G401 (cell line): Measurements from ENCODE around the gene SSMEM1. TPM values are rescaled to one million over a fixed set of nuclear protein-coding genes. Genes with fewer than 3 reads are reported as not detected.
"Not testable (repeated sequence)": the region's sequence is repeated elsewhere in the genome, so short reads cannot be mapped to it uniquely, and the experiment has no call there.

Experiments used
- DNase-seq: peaks from one replicate; pipeline ENCODE4 v3.0.0-alpha.2; 2015; ENCODE audit warnings: low spot score
- in situ Hi-C: cut with HindIII; loops from 2 replicates; pipeline ENCODE4 v1.10.0; 2016; ENCODE audit warnings: low sequenced_read_pairs, mixed read lengths
- total RNA-seq: library from RNA; depleted of rRNA; stranded (reverse); fragments of >200 nt; shearing (Covaris generic); gene quantifications from 2 replicates; pipeline ENCODE4 v1.2.3, GENCODE V29; 2014; rRNA removed

The SSMEM1 gene
- total RNA-seq, 1 experiment from 2014 or later, result not detected

DNA sequence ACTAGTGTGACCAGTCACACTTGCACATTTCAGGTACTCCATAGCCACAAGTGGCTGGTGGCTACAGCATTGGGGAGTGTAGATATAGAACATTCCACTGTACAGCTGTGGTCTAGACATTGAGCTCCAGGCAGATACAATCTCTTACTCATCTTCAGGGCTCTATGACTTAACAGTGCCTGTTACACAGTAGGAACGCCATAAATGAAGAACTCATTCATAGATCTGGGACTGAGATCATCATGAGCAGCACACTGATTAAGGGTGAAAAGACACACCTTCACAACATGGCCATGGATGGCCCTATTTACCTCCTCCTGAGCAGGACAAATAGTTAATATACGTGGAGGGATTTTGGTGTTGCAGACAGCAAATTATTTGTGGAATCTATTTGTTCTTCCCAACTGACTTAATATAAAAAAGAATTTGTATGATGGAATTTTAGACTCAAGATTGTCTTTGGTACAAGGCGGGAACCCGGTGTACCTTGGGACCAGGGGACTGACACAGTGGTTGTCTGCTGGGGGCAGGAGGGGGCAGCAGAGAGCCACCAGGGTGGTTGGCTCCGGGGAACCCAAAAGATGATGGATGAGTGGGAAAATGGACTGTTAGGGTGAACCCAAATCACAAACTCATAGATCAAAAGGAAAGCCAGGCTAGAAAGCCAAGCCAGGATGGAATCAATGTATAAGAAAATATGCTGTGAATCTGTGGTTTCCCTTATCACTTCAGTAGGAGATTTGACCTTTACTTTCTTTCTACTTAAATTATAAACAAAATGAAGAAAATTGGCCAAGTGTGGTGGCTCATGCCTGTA lies 34.7 kb downstream of the SSMEM1 start:
- in situ Hi-C loops, result no loop called here
- peak; percentile 3 for DNase-seq

DNA sequence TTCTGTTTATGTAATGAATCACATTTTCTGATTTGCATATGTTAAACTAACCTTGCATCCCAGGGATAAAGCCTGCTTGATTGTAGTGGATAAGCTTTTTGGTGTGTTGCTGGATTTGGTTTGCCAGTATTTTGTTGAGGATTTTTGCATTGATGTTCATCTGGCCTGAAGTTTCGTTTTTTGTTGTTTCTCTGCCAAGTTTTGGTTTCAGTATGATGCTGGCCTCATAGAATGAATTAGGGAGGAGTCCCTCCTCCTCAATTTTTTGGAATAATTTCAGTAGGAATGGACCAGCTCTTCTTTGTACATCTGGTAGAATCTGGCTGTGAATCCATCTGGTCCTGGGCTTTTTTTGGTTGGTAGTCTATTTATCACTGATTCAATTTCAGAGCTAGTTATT lies 35.8 kb downstream of the SSMEM1 start:
- in situ Hi-C loops, DNase-seq: not testable (repeated sequence)

DNA sequence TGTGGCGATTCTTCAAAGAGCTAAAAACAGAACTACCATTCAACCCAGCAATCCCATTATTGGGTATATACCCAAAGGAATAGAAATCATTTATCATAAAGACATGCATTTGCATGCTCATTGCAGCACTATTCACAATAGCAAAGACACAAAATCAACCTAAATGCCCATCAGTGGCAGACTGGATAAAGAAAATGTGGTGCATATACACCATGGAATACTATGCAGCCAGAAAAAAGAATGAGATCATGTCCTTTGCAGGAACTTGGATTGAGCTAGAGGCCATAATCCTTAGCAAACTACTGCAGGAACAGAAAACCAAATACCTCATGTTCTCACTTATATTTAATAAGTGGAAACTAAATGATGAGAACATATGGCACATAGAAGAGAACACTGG lies 38.8 kb downstream of the SSMEM1 start:
- DNase-seq, in situ Hi-C loops: not testable (repeated sequence)

DNA sequence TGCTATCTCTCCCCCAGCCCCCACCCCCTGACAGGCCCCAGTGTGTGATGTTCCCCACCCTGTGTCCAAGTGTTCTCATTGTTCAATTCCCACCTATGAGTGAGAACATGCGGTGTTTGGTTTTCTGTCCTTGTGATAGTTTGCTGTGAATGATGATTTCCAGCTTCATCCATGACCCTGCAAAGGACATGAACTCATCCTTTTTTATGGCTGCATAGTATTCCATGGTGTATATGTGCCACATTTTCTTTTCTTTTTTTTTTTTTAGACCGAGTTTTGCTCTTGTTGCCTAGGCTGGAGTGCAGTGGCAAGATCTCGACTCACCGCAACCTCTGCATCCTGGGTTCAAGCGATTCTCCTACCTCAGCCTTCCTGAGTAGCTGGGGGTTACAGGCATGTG lies 41.2 kb downstream of the SSMEM1 start:
- DNase-seq, in situ Hi-C loops: not testable (repeated sequence)

DNA sequence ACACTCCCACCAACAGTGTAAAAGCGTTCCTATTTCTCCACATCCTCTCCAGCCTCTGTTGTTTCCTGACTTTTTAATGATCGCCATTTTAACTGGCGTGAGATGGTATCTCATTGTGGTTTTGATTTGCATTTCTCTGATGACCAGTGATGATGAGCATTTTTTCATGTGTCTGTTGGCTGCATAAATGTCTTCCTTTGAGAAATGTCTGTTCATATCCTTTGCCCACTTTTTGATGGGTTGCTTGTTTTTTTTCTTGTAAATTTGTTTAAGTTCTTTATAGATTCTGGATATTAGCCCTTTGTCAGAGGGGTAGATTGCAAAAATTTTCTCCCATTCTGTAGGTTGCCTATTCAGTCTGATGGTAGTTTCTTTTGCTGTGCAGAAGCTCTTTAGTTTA lies 42.0 kb downstream of the SSMEM1 start:
- in situ Hi-C loops, DNase-seq: not testable (repeated sequence)

DNA sequence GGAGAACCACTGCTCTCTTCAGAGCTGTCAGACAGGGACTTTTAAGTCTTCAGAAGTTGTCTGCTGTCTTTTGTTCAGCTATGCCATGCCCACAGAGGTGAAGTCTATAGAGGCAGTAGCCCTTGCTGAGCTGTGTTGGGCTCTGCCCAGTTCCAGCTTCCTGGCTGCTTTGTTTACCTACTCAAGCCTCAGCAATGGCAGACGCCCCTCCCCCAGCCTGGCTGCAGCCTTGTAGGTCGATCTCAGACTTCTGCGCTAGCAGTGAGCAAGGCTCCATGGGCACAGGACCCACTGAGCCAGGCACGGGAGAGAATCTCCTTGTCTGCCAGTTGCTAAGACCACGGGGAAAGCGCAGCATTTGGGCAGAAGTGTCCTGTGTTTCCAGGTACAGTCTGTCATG lies 46.9 kb downstream of the SSMEM1 start:
- in situ Hi-C loops, result no loop called here
- no peak for DNase-seq

DNA sequence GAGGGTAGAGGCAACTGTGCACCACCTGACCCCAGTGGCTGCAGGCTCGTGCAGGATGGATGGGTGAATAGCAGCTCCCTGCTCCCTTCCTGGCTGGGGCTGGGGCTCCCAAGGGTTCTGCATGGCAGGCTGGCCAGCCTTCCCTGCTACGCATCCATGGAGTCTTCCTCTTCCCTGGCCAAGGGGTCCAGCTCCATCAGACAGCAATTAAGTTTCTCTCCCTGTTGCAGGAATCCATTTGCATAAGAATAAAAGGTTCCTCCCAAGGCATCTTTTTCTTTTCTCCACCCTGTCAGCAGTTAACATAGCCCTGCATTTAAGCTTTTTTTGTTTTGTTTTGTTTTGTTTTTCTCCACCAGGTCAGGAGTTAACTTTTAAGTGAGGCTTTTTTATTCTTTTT lies 49.0 kb downstream of the SSMEM1 start:
- DNase-seq, result no peak
- in situ Hi-C loops, result no loop called here

DNA sequence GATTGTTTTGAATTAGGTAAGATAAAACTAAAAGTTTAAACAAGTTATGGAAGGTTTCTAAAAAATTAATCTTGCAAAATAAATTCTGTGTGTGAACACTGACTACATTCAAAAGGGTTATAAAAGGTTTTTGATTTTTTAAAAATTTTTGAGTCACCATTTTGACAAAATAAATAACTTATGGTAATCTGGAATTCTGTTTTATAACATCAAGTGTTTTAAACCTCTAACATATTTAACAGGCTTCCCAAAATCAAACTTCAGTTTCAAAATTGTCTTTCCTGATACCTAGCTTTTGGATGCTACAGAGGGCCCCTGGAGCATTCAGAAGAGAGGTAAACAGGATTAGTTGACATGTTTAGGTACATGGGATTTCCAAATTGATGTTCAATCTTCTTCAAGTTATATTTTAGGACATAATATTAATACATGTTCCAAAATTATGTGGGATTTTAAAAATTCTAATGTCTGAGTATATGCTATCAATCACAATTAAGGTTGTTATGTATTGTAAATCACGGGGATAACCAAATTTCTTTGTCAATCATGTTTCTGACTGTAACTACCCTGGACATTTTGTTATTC lies 50.9 kb downstream of the SSMEM1 start:
- no peak for DNase-seq
- in situ Hi-C loops, result no loop called here

DNA sequence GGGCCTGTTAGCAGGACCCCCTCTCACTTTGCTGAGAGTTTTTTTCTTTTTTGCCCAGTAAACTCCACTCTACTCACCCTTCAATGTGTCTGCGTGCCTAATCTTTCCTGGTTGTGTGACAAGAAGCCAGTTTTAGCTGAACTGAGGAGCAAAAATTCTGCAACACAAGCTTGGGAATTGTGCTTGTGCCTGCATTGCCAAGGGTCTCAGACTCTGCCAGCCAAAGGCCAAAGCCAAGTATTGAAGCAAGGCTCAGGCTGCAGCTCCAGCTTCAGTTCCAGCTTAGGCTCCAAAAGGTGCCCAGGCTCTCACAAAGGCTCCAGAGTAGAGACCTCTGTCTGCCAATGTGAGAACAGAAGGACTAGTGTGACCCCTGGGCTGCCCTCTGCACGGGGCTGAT lies 54.8 kb downstream of the SSMEM1 start:
- no peak for DNase-seq
- in situ Hi-C loops, result no loop called here

DNA sequence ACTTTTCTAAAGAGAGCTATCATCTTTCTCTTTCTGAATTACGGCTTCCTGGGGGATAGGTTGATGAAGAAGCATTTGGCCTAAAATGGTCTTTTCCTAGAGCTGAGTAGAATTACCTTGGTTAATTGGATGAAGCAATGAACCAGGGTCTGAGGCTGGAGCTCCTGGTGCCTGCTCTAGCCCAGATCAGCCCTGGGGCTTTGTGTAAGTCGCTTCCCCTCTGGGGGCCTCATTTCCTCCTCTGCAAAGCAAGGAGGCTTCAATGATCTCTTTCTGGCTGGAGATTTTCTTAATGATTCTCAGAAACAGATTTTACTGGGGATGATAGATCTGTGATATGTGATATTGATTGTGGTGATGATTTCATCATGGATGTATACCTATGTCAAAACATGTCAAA lies 55.5 kb downstream of the SSMEM1 start:
- in situ Hi-C loops, result no loop called here
- no peak for DNase-seq

Other genes with a start within 250 kb of the SSMEM1 start
- 31.8 and 49.0 TPM in 2 replicates for gene ZC3HC1, start 156.5 kb upstream of the SSMEM1 start, total RNA-seq
- 9.2 and 23.5 TPM in 2 replicates for gene KLHDC10, start 137.3 kb upstream of the SSMEM1 start, total RNA-seq
- gene TMEM209, start 2.5 kb upstream of the SSMEM1 start, total RNA-seq, result 4.2 and 7.8 TPM in 2 replicates
- not detected in 2 replicates for gene CPA2, start 59.0 kb downstream of the SSMEM1 start, total RNA-seq
- gene CPA4, start 85.3 kb downstream of the SSMEM1 start, total RNA-seq, result not detected in 2 replicates
- gene CPA5, start 137.0 kb downstream of the SSMEM1 start, total RNA-seq, result not detected in 2 replicates
- gene CPA1, start 172.6 kb downstream of the SSMEM1 start, total RNA-seq, result not detected in 2 replicates
- gene CEP41, start 233.2 kb downstream of the SSMEM1 start, total RNA-seq, result 0.80 TPM in 1 of 2 replicates, not detected in the other